DMS153 treated with DMSO at 0.1 percent for 48 hours (cell line): Measurements from ENCODE around the gene ANKRD11.

Experiments
- DNase-seq: peaks from one replicate; lab custom pipeline; 2025; ENCODE audit not compliant: unreplicated experiment; lab: John Stamatoyannopoulos, UW

The ANKRD11 gene

DNA sequence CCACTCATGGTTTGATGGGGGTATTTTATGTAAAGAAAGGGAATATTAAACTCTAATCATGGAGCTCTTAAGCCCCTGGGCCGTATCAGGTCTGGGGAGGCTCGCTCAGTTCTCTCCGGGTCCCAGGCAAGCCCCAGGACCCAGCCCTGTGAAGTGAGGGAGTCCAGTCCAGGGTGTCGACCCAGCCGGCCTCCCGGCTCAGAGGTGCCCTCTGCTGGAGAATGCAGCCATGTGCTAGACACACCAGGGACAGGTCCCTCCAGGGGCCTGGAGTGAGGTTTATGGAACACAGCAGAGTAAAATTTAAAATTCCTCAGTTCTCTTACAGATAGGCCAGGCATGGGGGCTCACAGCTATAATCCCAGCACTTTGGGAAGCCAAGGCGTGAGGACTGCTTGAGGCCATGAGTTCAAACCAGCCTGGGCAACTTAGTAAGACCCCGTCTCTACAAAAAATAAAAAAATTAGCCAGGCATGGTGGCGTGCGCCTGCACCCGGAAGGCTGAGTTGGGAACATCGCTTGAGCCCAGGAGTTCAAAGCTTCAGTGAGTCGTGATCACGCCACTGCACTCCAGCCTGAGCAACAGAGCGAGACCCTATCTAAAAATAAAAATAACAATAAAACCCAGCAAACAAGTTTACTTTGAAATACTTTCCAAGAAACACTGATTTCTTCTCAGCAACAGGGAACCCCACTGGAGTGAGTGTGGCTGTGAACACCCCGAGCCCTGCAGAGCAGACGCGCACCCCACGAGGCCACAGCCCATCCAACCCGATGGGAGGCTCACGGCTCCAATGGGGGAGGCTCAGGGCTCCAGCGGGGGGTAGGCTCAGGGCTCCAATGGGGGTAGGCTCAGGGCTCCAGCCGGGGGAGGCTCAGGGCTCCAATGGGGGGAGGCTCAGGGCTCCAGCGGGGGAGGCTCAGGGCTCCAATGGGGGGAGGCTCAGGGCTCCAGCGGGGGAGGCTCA is 200.6 kb downstream of the ANKRD11 start:
- peak; percentile 26 for DNase-seq

- DNase-seq, result no peak
These were observed 201.4 kb downstream of the ANKRD11 start for GRCh38 chr16:89288966-89289365.

DNA sequence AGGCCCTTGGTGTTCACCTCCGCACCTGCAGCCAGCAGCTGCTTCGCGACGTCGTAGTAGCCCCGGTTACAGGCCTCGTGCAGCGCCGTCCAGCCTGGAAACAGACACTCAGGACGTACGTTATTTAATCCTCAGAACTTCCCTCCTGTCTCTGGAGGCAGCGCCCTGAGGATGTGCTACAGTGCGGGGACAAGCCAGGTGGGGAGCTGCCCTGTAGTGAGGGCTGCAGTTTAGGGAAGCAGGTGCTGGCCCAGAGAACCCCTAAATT is 201.8 kb downstream of the ANKRD11 start:
- DNase-seq, result no peak

- no peak for DNase-seq
These were observed 202.4 kb downstream of the ANKRD11 start for GRCh38 chr16:89287777-89288576.

DNA sequence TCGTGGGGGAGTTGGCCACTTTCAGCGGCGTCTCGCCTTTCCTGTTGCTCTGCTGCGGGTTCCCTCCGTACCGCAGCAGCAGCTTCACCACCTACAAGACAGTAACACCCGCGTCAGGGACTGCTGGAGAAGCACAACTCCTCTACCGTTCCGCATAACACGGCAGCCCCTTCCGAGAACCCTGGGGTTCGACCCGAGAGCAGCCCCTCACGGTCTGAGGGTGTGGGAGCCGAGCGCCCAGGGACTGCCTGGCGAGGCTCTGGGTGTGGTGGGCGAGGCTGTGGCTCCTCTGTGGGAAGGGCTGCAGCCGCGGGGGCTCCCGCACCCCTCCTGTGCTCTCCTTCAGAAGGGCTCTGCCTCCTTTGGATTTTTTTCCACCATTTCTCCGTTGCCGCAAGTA is 204.3 kb downstream of the ANKRD11 start:
- DNase-seq, result no peak

- no peak for DNase-seq
These were observed 205.0 kb downstream of the ANKRD11 start for GRCh38 chr16:89285381-89285780.

DNA sequence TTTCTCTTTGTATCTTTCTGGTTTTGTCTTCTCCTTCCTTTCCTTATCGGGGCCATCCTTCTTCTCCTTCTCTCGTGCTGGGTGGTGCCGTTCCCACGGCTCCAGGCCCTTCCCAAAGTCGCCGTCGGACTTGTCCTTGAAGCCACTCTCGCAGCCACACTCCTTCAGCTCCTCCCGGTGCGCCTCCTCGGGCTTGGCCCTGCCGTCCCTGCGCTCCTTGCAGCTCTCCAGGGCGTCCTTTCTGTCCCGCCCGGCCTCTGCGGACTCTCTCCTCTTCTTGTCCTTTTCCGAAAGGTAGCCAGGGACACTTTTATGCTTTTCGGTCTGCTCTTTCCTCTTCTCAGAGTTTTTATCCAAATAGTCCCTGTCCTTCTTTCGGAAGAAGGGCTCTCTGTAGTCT is 206.9 kb downstream of the ANKRD11 start:
- DNase-seq, result no peak

DNA sequence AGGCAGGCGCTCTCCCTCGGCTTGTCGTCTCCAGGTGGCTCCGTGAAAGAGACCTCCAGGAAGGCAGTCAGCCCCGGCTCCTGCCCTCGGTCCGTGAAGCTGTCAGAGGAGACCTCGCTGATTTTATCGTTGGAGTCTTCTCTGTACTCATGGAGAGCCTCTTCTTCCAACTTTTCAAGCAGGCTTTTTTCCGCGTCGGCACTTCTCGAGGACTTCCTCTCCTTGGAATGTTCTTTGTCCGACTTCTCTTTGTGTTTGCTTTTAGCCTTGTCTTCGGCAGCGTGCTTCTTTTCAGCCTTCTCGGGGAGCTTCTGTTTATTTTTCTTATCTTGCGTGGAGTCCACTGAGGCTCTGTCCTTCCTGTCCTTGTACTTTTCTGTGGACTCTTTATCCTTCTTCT is 207.8 kb downstream of the ANKRD11 start:
- DNase-seq, result no peak

GRCh38 chr16:89281829-89282228 is 208.5 kb downstream of the ANKRD11 start:
- no peak for DNase-seq

GRCh38 chr16:89281189-89281577 is 209.2 kb downstream of the ANKRD11 start:
- no peak for DNase-seq

GRCh38 chr16:89280546-89281188 is 209.7 kb downstream of the ANKRD11 start:
- DNase-seq, result no peak

GRCh38 chr16:89279666-89280481 is 210.5 kb downstream of the ANKRD11 start:
- no peak for DNase-seq

- DNase-seq, result no peak
These were observed 211.7 kb downstream of the ANKRD11 start for GRCh38 chr16:89278441-89279240.

- no peak for DNase-seq
These were observed 212.6 kb downstream of the ANKRD11 start for GRCh38 chr16:89277641-89278341.

DNA sequence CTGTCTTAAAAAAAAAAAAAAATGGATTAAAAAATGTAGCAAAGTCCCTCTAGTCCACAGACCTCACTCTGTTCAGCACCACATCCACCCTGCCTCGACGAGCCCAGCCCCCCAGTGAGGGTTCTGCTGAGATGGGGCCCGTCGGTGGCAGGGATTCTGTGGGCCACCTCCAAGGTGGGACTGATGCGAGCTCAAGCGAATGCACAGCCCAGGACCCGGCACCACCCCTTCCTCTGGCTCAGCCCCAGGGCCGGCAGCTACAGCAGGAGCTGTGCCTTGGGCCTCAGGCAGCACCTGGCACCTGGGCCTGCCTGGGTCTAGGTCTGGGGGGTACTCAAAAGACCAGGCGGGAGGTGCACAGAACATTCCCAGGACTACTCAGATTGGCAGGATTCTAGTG is 213.3 kb downstream of the ANKRD11 start:
- no peak for DNase-seq

GRCh38 chr16:89275837-89276720 is 214.3 kb downstream of the ANKRD11 start:
- DNase-seq, result no peak

DNA sequence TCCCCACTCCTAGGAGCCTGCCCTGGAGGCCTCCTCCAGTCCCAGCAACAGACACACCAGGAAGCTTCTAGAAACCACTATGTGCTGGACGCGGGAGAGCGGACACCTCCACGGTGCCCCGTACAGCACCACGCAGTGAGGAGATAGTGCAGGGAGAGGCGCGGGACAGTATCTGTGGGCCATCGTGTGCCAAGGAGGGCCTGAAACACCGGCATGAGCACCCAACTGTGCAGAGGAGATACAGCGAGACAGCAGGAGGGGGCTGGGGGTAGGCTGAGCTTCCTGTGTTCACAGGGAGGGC is 215.1 kb downstream of the ANKRD11 start:
- DNase-seq, result no peak

GRCh38 chr16:89274561-89275283 is 215.6 kb downstream of the ANKRD11 start:
- no peak for DNase-seq
